Measurements from ENCODE around the gene IQSEC2.

DNA sequence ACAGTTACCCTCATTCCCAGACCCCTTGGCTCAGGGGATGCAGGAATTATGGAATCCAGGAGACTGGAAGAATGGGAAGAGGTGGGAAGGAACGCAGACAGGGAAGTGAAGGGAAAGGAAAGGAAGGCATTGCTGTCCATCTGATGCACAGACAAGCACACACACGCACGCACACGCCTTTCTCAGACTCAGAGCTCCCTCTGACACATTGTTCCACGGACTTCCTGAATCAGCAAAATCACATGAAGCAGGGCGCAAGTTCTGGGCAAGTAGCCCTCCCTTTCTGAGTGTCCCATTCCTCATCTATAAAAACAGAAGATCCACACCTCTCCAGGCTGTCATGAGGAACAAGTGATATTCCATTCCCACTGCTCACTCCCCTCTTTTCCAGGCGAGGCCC is 13.2 kb downstream of the IQSEC2 start:
- TF ChIP-seq TEAD4 (IDR thresholded peaks at IDR 0.05) (no peak), EP300 (IDR thresholded peaks at IDR 0.05; ENCODE audit: borderline replicate concordance) (no peak), CREB1 (IDR thresholded peaks at IDR 0.05; ENCODE audit: low read depth) (no peak), YY1 (IDR thresholded peaks at IDR 0.05; ENCODE audit: low read depth) (no peak), RAD21 (IDR thresholded peaks at IDR 0.05; ENCODE audit: low read depth) (no peak), CEBPB (IDR thresholded peaks at IDR 0.05) (no peak), FOXM1 (IDR thresholded peaks at IDR 0.05; ENCODE audit: borderline replicate concordance, low read depth) (no peak), NFIC (IDR thresholded peaks at IDR 0.05) (no peak), TAF1 (IDR thresholded peaks at IDR 0.05; ENCODE audit: low read depth) (no peak), TCF12 (IDR thresholded peaks at IDR 0.05; ENCODE audit: low read depth) (no peak)
- TF ChIP-seq, protein P1, sequence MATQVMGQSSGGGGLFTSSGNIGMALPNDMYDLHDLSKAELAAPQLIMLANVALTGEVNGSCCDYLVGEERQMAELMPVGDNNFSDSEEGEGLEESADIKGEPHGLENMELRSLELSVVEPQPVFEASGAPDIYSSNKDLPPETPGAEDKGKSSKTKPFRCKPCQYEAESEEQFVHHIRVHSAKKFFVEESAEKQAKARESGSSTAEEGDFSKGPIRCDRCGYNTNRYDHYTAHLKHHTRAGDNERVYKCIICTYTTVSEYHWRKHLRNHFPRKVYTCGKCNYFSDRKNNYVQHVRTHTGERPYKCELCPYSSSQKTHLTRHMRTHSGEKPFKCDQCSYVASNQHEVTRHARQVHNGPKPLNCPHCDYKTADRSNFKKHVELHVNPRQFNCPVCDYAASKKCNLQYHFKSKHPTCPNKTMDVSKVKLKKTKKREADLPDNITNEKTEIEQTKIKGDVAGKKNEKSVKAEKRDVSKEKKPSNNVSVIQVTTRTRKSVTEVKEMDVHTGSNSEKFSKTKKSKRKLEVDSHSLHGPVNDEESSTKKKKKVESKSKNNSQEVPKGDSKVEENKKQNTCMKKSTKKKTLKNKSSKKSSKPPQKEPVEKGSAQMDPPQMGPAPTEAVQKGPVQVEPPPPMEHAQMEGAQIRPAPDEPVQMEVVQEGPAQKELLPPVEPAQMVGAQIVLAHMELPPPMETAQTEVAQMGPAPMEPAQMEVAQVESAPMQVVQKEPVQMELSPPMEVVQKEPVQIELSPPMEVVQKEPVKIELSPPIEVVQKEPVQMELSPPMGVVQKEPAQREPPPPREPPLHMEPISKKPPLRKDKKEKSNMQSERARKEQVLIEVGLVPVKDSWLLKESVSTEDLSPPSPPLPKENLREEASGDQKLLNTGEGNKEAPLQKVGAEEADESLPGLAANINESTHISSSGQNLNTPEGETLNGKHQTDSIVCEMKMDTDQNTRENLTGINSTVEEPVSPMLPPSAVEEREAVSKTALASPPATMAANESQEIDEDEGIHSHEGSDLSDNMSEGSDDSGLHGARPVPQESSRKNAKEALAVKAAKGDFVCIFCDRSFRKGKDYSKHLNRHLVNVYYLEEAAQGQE (IDR thresholded peaks at IDR 0.05; ENCODE audit: low read depth): no peak
- TF ChIP-seq, protein P2, sequence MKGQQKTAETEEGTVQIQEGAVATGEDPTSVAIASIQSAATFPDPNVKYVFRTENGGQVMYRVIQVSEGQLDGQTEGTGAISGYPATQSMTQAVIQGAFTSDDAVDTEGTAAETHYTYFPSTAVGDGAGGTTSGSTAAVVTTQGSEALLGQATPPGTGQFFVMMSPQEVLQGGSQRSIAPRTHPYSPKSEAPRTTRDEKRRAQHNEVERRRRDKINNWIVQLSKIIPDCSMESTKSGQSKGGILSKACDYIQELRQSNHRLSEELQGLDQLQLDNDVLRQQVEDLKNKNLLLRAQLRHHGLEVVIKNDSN (IDR thresholded peaks at IDR 0.05): no peak
- TF ChIP-seq, protein P3, sequence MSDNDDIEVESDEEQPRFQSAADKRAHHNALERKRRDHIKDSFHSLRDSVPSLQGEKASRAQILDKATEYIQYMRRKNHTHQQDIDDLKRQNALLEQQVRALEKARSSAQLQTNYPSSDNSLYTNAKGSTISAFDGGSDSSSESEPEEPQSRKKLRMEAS (IDR thresholded peaks at IDR 0.05): no peak
